GM12878 (cell line): ENCODE data around the gene HS3ST3B1. TPM values are rescaled to one million over a fixed set of nuclear protein-coding genes. Genes with fewer than 3 reads are reported as not detected.

Experiments
- ATAC-seq: fragments of 200-7000 bp; cut with Tn5 transposase; 3 replicates; pipeline ENCODE4 v1.9.1; 2020; ENCODE audit warnings: mild to moderate bottlenecking, moderate library complexity
- BruUV-seq: library from RNA; stranded (reverse); fragments of 400-500 nt; replicated peaks from 2 replicates; lab custom pipeline; 2021; lab: Mats Ljungman, UMichigan
- CTCF ChIA-PET: fragments of 300-600 bp; sonication (Branson Sonifier 250); formaldehyde crosslinking; extraction: SDS; loops from one replicate; lab custom pipeline; 2021; ENCODE audit warnings: inconsistent platforms; lab: Yijun Ruan, JAX
- POLR2A ChIA-PET: fragments of 350-600 bp; formaldehyde crosslinking; extraction: SDS; loops from one replicate; lab custom pipeline; 2021; ENCODE audit warnings: inconsistent platforms; lab: Charles Lee
- RAD21 ChIA-PET: fragments of 300-600 bp; sonication (Branson Sonifier 250); formaldehyde crosslinking; loops from one replicate; lab custom pipeline; 2023; ENCODE audit warnings: antibody characterized with exemption; ENCODE audit not compliant: unreplicated experiment; lab: Charles Lee
- SMC1A ChIA-PET: fragments of 300-600 bp; sonication (Branson Sonifier 250); formaldehyde crosslinking; loops from one replicate; lab custom pipeline; 2023; ENCODE audit not compliant: unreplicated experiment, uncharacterized antibody; lab: Charles Lee
- DNase-seq: peaks from one replicate; pipeline ENCODE4 v3.0.0-alpha.2; 2011; ENCODE audit warnings: low read depth, low spot score
- FAIRE-seq: peaks from 3 replicates; lab custom pipeline; 2011; peaks lifted over from hg19 to GRCh38; lab: Jason Lieb, UNC
- H2AFZ ChIP-seq: 2 replicates; pipeline ENCODE4 v1.6.0; 2011; ENCODE audit warnings: low read depth, low read length, control low read depth; ENCODE audit not compliant: control insufficient read depth
- H3K27ac ChIP-seq: 2 replicates; pipeline ENCODE4 v1.5.1; 2011; ENCODE audit warnings: control low read depth; ENCODE audit not compliant: control insufficient read depth, insufficient read depth
- H3K27me3 ChIP-seq, 2 experiments: replicated peaks in 1 of 2; 2 replicates each; pipeline versions ENCODE4 v1.6.0 to v1.6.1; 2011; ENCODE audit warnings: low read length in 1 of 2; ENCODE audit not compliant: control insufficient read depth in 2 of 2, insufficient read depth in 2 of 2
- H3K36me3 ChIP-seq, 2 experiments: 2 replicates each; pipeline ENCODE4 v1.5.1; 2011; ENCODE audit warnings: low read length in 1 of 2; ENCODE audit not compliant: control insufficient read depth in 2 of 2, insufficient read depth in 2 of 2
- H3K4me1 ChIP-seq: 2 replicates; pipeline ENCODE4 v1.6.1; 2011; ENCODE audit warnings: mild to moderate bottlenecking, low read length, moderate library complexity, mixed read lengths; ENCODE audit not compliant: control insufficient read depth, insufficient read depth
- H3K4me2 ChIP-seq: 2 replicates; pipeline ENCODE4 v1.6.0; 2011; ENCODE audit warnings: control low read depth; ENCODE audit not compliant: control insufficient read depth, insufficient read depth
- H3K4me3 ChIP-seq: fragments of 200-600 bp; sonication (generic); 2 replicates; pipeline ENCODE4 v1.5.1; 2016
- H3K79me2 ChIP-seq: 2 replicates; pipeline ENCODE4 v1.6.0; 2011; ENCODE audit warnings: low read length; ENCODE audit not compliant: control insufficient read depth, insufficient read depth
- H3K9ac ChIP-seq: 2 replicates; pipeline ENCODE4 v1.8.0; 2011; ENCODE audit warnings: low read length, control low read depth, mixed read lengths; ENCODE audit not compliant: control insufficient read depth, insufficient read depth
- H3K9me3 ChIP-seq: replicated peaks from 3 replicates; pipeline ENCODE4 v1.5.1; 2011; ENCODE audit warnings: mild to moderate bottlenecking, low read length; ENCODE audit not compliant: control insufficient read depth, insufficient read depth
- H4K20me1 ChIP-seq: 2 replicates; pipeline ENCODE4 v1.6.0; 2011; ENCODE audit not compliant: control insufficient read depth, insufficient read depth
- CBFB ChIP-seq: IDR thresholded peaks from 2 replicates; pipeline ENCODE4 v1.6.1; 2016; ENCODE audit warnings: antibody characterized with exemption, low read depth
- CREM ChIP-seq: IDR thresholded peaks from 2 replicates; pipeline ENCODE4 v1.6.1; 2014; ENCODE audit warnings: antibody characterized with exemption, low read depth
- HCFC1 ChIP-seq: fragments of 150-350 bp; IDR thresholded peaks from 2 replicates; pipeline ENCODE4 v1.6.1; 2014; ENCODE audit warnings: low read length
- HSF1 ChIP-seq: fragments of 150-350 bp; IDR thresholded peaks from 2 replicates; pipeline ENCODE4 v1.6.1; 2014; ENCODE audit warnings: mild to moderate bottlenecking, low read depth, low read length
- NR2F1 ChIP-seq: fragments of 450-650 bp; conservative IDR thresholded peaks from 2 replicates; pipeline ENCODE4 v1.6.1; 2017; ENCODE audit warnings: mild to moderate bottlenecking
- RUNX3 ChIP-seq: IDR thresholded peaks from 2 replicates; pipeline ENCODE4 v1.6.1; 2012; ENCODE audit warnings: low read length, inconsistent platforms
- TCF3 ChIP-seq: IDR thresholded peaks from 2 replicates; pipeline ENCODE4 v1.6.1; 2012; ENCODE audit warnings: low read depth, mild to moderate bottlenecking, low read length, borderline replicate concordance; ENCODE audit not compliant: insufficient read depth
- WGBS: methylation state at CpG from one replicate; pipeline ENCODE4 v1.1.6; 2016; ENCODE audit warnings: low lambda C conversion rate; ENCODE audit not compliant: insufficient replicate concordance, insufficient coverage; ENCODE audit errors: missing lambda C conversion rate; 5-methylcytosine and 5-hydroxymethylcytosine counted together
- in situ Hi-C: fragments of 300-500 bp; cut with MboI; formaldehyde crosslinking; loops from 9 replicates; pipeline ENCODE4 v1.14.3; 2018; ENCODE audit warnings: mixed read lengths
- intact Hi-C: fragments of 100-400 bp; cut with micrococcal nuclease; formaldehyde crosslinking; loops from one replicate; pipeline ENCODE4 v1.14.2; 2022; ENCODE audit not compliant: unreplicated experiment
- polyA plus RNA-seq, 11 experiments: library from polyadenylated mRNA; depleted of rRNA in 4 of 11; unstranded in 6 of 11; stranded (reverse) in 5 of 11; fragments of >200 nt; fragmentation: Nextera tagmentation in 4 of 11; fragmentation: Illumina TruSeq in 1 of 11; extraction: Ambion mirVana in 4 of 11; extraction: Trizol in 1 of 11; gene quantifications; 1 replicate in 1 of 11; 2 replicates in 10 of 11; pipeline versions ENCODE4 v1.2.1 to v1.2.3, GENCODE V29; 2011 to 2016; ENCODE audit warnings: inconsistent platforms in 2 of 11, missing spikeins in 2 of 11, low read depth in 1 of 11
- total RNA-seq, 4 experiments: library from RNA; depleted of rRNA in 3 of 4; stranded (reverse); fragments of >200 nt in 3 of 4; fragmentation: Illumina TruSeq in 1 of 4; extraction: Trizol in 1 of 4; gene quantifications; 2 replicates each; pipeline versions ENCODE4 v1.2.1 to v1.2.3, GENCODE V29; 2013 to 2021
- TF ChIP-seq, protein P1 (sequence below): fragments of 450-650 bp; IDR thresholded peaks from 2 replicates; pipeline ENCODE4 v1.6.1; 2016; ENCODE audit warnings: mild to moderate bottlenecking, moderate library complexity, borderline replicate concordance
- TF ChIP-seq, protein P2 (sequence below): IDR thresholded peaks from 2 replicates; pipeline ENCODE4 v1.6.1; 2011; ENCODE audit warnings: low read depth, mild to moderate bottlenecking, low read length, moderate library complexity, borderline replicate concordance; ENCODE audit errors: extremely low read depth
- TF ChIP-seq, protein P3 (sequence below): fragments of 450-650 bp; IDR thresholded peaks from 2 replicates; pipeline ENCODE4 v1.6.1; 2018; ENCODE audit warnings: borderline replicate concordance, mild to moderate bottlenecking; ENCODE audit not compliant: partially characterized antibody

The HS3ST3B1 gene
- total and polyA plus RNA-seq, 10 of the 15 experiments (the other 5 are each of a cell fraction or from before 2014, with no cell fraction given): 0.03 to 0.14 (median 0.06) TPM; not detected in 3

GRCh38 chr17:14331225-14331981, 30.5 kb downstream of the HS3ST3B1 start (continued):
- TF ChIP-seq HSF1: no peak

DNA sequence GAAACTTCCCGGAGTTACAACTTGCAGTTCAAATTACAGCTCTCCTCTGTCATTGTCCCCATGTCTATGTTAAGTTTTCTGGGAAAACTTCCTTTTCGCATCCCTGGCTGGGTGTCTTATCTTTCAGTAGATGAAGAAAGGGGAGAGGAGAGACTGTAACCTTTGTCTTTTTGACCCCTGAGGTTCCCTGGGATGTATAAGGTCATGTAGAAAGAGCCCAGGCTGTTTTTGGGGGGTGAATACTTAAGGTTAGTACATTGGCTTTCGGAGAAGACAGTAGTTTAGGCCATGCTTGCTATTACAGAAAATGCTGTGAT, 31.1 kb downstream of the HS3ST3B1 start:
- in situ Hi-C loops: no loop called here
- no peak overlapping the region for H3K4me2 ChIP-seq
- ChIA-PET POLR2A (no interaction called here), CTCF (no interaction called here), RAD21 (no interaction called here), SMC1A (no interaction called here)
- no peak overlapping the region for H2AFZ ChIP-seq
- no peak for DNase-seq
- FAIRE-seq: no peak
- intact Hi-C loops: no loop called here
- no peaks in the 10 kb centered on the region for H3K27me3 ChIP-seq
- ATAC-seq: no peak
- H3K4me3 ChIP-seq: no peak overlapping the region
- H3K4me1 ChIP-seq: no peaks in the 10 kb centered on the region
- H3K9me3 ChIP-seq: no peaks in the 10 kb centered on the region; the same call in 2 of the 3 replicates
- H3K79me2 ChIP-seq: no peaks in the 10 kb centered on the region
- no peak overlapping the region for H3K9ac ChIP-seq
- WGBS: 35% methylated on average over 3 of the region's 3 CpGs
- no peak overlapping the region for H3K27ac ChIP-seq
- no TSS peak for BruUV-seq
- no peaks in the 10 kb centered on the region for H4K20me1 ChIP-seq
- no peaks in the 10 kb centered on the region for H3K36me3 ChIP-seq
- TF ChIP-seq, protein P1, sequence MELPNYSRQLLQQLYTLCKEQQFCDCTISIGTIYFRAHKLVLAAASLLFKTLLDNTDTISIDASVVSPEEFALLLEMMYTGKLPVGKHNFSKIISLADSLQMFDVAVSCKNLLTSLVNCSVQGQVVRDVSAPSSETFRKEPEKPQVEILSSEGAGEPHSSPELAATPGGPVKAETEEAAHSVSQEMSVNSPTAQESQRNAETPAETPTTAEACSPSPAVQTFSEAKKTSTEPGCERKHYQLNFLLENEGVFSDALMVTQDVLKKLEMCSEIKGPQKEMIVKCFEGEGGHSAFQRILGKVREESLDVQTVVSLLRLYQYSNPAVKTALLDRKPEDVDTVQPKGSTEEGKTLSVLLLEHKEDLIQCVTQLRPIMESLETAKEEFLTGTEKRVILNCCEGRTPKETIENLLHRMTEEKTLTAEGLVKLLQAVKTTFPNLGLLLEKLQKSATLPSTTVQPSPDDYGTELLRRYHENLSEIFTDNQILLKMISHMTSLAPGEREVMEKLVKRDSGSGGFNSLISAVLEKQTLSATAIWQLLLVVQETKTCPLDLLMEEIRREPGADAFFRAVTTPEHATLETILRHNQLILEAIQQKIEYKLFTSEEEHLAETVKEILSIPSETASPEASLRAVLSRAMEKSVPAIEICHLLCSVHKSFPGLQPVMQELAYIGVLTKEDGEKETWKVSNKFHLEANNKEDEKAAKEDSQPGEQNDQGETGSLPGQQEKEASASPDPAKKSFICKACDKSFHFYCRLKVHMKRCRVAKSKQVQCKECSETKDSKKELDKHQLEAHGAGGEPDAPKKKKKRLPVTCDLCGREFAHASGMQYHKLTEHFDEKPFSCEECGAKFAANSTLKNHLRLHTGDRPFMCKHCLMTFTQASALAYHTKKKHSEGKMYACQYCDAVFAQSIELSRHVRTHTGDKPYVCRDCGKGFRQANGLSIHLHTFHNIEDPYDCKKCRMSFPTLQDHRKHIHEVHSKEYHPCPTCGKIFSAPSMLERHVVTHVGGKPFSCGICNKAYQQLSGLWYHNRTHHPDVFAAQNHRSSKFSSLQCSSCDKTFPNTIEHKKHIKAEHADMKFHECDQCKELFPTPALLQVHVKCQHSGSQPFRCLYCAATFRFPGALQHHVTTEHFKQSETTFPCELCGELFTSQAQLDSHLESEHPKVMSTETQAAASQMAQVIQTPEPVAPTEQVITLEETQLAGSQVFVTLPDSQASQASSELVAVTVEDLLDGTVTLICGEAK: no peak
- no peak for TF ChIP-seq TCF3
- no peak for TF ChIP-seq CREM
- TF ChIP-seq CBFB: no peak
- TF ChIP-seq HCFC1: no peak
- TF ChIP-seq RUNX3: no peak
- TF ChIP-seq, protein P2, sequence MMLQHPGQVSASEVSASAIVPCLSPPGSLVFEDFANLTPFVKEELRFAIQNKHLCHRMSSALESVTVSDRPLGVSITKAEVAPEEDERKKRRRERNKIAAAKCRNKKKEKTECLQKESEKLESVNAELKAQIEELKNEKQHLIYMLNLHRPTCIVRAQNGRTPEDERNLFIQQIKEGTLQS: no peak
- TF ChIP-seq, protein P3, sequence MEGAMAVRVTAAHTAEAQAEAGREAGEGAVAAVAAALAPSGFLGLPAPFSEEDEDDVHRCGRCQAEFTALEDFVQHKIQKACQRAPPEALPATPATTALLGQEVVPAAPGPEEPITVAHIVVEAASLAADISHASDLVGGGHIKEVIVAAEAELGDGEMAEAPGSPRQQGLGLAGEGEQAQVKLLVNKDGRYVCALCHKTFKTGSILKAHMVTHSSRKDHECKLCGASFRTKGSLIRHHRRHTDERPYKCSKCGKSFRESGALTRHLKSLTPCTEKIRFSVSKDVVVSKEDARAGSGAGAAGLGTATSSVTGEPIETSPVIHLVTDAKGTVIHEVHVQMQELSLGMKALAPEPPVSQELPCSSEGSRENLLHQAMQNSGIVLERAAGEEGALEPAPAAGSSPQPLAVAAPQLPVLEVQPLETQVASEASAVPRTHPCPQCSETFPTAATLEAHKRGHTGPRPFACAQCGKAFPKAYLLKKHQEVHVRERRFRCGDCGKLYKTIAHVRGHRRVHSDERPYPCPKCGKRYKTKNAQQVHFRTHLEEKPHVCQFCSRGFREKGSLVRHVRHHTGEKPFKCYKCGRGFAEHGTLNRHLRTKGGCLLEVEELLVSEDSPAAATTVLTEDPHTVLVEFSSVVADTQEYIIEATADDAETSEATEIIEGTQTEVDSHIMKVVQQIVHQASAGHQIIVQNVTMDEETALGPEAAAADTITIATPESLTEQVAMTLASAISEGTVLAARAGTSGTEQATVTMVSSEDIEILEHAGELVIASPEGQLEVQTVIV: no peak
- no peak for TF ChIP-seq NR2F1
